GM19455 (cell line): Measurements from ENCODE around the gene MED27.
"Not testable (repeated sequence)": the region's sequence is repeated elsewhere in the genome, so short reads cannot be mapped to it uniquely, and the experiment has no call there.

ENCODE experiments used
- ATAC-seq: cut with Tn5 transposase; IDR thresholded peaks from one replicate; pipeline ENCODE4 v1.9.1; 2021; ENCODE audit not compliant: unreplicated experiment

Gene MED27

DNA sequence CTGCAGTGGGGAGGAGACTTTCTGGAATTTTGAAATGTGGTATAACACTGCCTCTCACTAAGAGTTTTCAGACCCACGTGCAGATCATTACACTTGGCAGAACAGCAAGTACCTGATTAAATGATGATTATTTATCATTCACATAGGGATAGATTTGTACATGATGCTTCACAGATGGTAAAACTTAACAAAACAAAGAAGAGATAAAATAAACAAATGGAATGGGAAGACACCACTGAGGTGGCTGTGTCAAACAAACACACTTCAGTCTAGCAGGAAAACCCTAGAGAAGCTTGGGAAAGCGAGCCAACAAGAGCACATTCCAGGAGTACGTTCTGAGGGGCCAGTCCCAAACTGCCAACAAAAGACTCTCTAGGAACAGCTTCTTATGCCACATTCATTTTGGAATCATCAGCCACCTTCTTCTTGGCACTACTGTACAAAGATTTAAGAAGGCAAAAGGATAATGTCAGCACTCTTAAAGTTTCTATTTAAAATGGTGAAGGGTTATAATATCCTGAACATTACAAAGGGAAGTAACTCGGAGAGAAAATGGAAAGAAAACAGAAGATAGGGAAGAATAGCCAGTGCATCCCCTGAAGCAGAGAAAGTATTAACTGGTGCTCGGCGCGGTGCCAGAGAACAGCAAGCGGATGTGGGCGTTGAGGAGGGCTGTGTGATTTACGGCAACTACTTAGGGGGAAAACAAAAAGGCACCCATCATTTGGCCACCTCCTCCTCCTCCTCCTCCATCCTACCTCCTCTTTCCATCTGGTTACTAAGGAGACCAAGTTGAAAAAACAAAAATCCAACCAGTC lies 1.6 kb downstream of the MED27 start:
- no peak for ATAC-seq

DNA sequence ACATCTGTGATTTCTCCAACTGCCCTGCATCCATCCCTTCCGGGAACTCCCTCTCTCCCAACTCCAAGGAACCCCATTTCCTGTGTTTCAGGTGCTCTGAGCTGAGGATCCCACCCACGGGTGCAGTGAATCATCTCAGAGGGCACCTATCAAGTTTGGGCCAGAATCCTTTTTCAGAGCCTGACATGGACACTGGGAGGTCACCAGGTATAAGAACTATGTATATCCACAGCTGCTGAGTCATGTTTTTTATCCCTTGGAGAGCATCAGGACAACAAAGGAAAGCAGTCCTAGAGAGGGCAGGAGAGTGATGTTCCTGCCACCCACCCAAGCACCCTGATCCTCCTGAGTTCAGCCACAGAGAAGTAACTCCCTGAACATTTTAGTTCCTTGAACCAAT lies 3.8 kb downstream of the MED27 start:
- ATAC-seq: no peak

DNA sequence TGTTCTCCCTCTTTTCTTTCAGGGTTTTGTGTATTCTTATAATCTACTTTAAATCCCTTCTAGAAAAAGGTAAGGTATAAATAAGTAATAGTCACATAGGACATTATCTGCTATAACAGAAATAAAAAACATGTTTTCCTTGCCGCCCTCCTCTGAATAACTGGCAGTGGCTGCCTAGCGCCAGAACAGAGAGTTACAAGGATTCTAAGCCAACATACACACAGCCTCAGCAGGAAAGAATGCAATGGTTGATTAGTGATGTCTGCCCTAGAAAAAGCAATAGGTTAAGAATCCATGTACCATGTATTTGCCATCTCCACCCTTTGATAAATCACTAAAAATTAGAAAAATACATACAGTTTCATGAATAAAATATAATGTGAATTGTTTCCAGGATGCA lies 4.9 kb downstream of the MED27 start:
- ATAC-seq: no peak

DNA sequence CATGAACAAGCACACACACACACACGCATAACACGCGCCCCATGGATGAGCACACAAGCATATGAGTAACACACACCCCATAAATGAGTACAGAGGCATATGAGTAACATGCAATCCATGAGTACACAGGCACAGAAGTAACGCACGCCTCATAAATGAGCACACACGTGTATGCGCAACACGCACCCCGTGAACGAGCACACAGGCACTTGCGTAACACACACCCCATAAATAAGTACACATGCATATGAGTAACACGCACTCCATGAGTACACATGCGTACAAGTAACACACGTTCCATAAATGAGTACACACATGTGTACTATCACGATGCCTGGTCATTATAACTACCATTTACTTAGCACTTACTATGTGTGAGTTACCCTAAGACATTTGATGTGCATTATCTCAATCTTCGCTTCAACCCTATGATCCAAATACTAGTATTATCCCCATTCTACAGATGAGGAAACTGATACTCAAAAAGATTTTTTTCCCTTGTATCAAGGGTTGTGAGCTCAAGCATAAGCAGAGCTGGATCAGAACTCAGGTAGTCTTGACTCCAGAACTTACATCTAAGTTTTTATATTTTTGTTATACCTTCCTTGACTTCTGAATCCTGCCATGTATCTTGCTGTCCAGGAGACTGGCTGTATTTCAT lies 7.7 kb downstream of the MED27 start:
- no peak for ATAC-seq

DNA sequence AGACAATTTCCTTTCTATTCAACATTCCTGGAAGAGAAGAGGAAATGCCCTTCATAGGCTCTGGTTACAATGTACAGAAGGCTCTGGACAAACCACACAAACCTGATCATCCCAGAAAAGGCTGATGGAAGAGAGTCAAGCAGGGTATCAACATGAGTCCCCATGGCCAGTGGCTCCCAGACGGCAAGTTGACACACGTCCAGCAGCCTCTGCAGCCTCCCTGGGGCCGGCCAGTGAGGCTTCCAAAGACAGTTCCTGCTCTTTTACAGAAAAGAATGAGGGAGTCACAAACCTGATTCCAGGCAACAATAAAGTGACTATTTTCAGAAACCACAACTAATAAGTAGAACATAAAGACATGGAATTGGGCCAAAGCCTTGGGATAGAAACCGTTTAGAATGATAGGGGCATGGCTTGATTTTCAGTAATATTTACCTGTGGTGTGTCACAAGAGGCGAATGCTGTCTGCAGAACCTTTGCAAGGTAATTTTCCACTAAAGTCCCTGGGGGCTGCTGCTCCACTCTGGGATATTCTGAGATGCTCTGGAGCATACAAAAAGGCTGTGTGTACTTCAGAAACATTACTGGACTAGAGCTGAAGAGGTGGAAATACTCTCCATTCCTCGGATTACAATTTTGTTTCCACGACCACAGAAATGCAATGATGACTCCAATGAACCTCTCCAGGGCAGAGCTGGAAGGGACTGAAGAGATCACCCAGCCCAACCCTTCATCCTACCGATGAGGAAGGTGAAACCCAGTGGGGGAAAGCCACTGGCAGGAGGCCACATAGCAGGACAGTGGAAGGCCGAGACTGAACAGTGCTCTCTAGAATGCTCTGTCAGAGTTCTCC lies 10.4 kb downstream of the MED27 start:
- no peak for ATAC-seq

DNA sequence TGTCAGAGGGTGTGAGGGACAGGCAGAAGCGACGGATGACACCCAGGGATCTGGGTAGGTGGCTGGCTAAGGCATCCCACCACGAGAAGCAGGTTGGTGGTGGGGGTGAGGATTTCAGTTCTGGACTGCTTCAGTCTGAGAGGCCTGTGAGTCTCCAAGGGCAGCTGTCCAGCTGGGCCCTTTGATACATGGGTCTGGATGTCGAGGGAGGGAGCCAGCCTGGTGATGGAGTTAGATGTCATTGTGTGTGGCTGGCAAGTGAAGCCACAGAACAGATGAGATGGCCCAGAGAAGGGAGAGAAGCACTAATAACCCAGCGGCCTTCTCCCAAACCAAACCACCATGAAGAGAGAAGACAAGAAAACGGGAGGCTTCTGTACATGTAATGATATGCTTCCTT lies 11.1 kb downstream of the MED27 start:
- ATAC-seq: no peak

DNA sequence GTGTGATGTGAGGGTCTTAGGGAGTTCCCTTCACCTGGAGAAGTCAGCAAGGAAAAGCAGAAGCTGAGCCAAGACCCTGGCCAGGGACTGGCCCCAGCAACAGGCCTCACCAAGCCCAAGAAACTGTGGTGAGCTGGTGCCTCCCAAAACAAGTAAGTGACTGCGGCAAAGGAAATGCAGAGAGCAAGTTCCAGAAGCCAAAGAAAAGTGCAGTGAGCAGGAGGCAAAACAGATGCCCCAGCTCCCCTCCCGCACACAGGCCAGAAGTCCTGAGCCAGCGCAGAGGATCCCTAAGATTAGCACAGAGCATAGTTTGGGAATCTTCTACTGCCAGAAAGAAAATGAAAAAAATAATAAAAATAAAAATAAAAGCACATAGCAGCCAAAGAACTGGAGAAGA lies 13.2 kb downstream of the MED27 start:
- ATAC-seq: no peak

DNA sequence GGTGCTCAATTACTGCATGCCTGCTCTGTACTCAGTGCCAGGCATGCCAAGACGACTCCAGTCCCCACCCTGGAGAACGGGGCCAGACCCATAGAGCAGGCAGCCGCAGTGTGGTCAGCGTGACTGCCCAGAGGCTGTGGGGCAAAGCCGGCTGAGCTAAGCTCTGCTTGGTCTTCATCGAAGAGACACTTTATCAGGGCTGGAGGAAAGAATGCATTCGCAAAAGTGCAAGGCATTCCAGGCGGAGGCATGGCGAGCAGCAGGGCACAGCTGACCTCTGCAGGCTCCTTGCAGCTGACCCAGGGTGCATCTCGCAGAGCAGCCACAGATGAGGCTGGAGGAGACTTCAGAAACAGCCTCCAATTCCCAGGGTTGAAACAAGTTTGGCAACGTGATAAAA lies 13.6 kb downstream of the MED27 start:
- no peak for ATAC-seq

DNA sequence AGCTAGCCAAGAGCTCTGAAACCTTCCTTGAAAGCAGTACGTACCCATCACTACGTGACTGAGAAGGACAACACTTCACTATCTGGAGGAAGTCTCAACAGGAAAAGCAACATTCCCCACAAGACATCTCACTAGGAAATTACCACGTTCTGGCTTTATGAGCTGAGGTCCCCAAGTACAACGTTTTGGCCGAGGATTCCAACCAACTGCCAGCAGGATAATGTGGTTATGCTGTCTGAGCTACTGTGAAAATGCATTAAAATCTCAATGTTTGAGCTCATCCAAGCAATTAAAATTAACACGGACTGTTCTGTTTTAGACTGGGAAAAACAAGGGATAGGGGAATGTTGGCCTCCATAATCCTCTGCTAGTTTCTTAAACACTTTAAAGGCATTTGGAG lies 16.4 kb downstream of the MED27 start:
- ATAC-seq: no peak

DNA sequence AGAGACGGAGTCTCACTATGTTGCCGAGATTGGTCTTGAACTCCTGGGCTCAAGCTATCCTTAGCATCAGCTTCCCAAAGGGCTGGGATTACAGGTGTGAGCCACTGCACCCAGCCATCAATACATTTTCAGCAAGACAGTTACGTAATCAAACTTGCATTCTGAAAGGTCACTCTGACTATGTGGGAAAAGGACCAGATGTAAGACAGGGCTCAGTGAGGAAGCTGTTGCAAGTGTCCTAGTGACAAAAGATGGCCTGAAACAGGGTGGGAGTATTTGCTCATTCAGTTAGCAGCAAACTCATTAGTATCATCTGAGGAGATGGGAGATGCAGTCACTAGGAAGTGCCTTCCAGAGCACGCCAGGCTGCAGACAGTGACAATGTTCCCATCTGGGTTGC lies 16.9 kb downstream of the MED27 start:
- no peak for ATAC-seq

DNA sequence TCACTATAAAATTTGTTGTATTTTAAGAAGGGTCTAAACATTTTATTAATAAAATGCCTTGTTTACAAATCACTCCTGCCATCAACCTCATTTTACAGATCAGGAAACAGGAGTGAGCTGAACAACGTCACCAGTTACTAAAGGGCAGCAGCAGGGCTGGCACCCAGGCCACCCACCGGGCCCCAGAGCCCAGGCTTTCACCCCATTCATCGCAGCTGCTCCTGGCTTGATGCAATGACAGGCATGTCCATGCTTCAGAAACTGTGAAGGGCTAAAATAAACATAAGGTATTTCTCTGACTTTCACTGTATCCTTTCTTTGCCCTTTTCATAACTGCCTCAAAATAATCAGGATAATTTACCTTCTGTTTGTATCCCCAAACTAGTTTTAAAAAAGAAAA lies 18.1 kb downstream of the MED27 start:
- ATAC-seq: no peak

DNA sequence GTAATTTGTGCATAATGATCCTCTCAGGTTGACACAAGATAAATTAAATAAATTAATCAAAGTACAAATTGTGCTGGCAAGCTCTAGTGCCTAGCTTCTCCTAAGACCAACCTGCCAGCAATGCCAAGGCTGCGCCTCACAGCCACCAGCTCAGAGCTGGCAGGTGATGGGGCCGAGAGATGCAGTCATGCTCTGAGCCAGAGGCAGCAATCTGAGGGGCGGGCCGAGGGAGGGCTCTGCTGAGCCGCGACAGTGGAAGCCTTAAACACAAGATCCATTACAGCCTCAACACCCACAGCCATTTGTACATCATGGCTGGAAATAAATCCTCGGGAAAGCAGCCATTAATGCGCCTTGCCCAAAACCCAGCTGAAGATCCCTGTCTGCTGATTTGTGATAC lies 20.3 kb downstream of the MED27 start:
- no peak for ATAC-seq

DNA sequence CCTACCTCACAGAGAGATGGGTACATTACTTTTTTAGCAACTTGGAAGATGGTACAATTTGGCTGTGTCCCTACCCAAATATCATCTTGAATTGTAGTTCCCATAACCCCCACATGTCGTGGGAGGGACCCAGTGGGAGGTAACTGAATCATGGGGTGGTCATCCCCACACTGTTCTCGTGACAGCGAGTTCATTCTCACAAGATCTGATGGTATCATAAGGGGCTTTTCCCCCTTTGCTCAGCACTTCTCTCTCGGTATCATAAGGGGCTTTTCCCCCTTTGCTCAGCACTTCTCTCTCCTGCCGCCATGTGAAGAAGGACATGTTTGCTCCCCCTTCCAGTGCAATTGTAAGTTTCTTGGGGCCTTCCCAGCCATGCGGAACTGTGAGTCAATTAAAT lies 21.4 kb downstream of the MED27 start:
- ATAC-seq: not testable (repeated sequence)

DNA sequence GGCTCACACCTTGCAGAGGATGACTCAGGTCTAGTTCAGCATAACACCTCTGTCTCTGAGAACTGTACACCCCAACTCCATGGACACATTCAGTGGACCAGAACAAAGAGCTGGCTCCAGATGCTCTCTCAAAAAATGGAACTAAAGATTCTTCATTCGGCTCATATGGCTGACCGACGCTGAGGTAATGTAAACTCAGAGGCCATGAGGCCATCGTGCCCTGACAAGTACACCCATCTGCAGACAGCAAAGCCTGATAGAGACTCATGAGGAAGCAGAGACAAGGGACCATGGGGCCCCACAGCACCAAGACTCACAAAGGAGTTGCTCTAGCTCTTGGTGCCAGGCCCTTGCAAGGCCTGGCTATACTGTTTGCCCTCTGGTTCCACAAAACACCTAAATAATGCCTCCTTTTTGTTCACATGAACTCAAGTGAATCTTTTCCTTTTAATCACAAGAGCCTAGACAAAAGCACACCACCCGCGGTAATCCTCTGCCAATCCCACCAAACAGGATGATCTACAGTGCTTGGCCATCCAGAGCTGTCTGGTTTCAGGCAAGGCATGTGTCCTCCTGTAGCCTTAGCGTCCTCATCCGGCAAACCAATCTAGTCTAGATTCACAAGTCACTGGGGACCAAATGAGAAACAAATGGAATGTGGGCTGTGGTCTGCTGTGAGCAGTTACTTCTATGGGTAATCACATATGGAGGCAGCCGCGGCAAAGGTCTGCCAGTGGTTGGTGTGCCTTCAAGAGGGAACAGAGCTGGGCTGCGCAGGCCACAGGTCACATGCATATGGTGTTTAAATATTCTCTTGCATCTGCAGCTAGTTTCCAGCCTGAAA lies 22.7 kb downstream of the MED27 start:
- no peak for ATAC-seq

DNA sequence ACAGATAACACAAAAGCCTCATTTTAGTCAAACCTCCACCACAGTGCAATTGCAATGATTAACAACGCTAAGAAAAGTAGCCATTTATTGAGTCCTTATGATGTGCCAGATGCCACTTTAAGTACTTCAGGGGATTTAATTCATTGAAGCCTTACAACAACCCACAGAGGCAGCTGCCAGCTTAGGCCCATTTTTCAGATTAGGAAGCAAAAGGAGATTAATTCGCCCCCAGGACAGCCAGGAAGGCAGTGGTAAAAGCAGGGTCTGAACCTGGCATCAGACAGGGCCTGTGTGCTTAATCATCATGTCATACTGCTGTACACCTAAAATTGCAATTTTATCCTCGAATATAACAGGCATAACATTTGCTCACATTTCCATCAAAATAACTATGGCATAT lies 23.9 kb downstream of the MED27 start:
- no peak for ATAC-seq

DNA sequence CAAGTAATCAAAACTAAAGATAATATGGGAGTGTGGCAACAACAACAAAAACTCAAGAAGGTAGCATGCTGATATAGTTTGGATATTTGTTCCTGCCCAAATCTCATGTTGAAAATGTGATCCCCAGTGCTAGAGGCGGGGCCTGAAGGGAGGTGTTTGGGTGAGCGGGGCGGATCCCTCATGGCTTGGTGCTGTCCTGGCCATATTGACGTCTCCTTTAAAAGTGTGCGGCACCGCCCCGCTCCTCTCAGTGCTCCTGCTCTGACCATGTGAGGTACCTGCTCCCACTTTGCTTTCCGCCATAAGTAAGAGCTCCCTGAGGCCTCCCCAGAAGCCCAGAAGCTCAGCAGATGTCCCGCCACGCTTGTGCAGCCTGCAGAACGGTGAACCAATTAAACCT lies 25.6 kb downstream of the MED27 start:
- no peak for ATAC-seq

DNA sequence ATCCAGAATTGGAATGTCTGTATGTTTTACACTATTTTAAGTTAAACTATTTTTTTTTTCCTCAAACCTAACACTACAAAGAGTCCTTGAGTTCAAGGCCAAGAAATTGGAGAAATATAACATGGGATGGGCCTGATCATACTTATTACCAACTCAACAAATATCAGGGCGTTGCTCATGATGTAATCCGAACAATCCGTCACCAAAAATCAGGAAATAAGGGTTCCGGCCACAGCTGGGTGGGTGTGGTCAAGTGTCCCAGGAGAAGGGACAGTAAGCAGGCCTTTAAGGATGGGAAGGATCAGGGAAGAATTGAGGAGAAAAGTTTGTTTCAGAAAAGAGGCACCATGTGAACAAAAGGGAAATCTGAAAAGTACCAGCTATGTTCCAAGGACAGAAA lies 29.8 kb downstream of the MED27 start:
- no peak for ATAC-seq

DNA sequence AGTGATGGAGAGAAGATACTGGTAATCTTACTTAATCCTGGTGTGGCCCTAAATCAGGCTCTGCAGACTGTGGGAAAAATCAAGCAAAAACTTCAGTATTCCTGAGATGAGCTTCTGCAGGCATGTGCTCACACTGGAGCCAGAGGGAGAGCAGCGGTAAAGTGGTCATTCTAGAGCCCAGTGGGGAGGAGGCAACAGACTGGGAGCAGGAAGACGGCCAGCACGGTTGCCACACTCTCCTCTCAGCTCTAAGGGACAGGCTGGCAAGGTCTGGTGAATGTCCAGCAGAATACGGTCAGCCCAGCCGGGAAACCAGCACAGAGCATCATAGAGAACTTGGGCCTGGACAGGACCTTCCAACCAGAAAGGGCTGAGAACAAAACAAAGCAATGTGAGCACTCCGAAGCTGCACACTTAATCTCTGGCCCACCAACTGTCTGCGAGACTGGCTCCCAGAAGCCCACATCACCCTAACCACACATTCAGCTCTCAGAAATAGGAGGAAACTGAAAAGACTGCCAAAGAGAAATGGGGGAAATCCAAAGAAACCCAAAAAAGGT lies 30.3 kb downstream of the MED27 start:
- ATAC-seq: no peak

DNA sequence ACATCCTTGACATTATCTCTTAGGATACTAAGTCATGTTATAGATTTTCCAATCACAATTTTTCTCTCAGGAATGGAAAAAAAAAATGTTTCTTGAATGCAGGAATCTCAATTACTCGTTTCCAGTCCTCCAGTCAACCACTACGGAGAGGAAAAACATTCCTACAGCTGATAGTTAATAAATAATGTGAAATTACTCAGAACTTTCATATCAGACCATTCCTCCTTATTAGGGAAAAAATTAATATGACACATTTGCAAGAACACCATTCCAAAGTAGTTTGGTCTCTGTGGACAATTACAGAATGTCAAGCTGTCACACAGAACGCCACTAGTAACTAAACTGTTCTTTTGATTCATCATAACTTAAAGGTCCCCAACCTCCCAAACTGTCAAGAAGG lies 31.5 kb downstream of the MED27 start:
- no peak for ATAC-seq

DNA sequence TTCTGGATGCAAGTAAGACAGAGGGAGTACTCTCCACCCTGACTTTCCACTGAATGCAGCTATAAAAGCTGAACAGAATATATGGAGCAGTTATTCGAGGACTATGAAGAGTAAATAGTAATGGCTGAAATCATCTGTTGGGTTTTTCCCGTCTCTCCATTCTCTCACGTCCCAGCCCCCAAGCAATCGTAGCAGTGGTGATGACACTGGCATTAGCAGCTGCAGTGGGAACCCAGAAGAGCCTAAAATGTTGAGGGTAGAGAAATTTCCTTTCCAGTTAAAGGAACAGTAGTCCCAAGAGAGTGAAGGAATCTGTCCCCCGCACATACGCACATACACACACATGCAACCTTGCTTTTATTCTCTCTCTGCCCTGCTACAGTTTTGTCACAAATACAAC lies 33.2 kb downstream of the MED27 start:
- no peak for ATAC-seq
